ENCODE data around the gene CRIP2. TPM values are rescaled to one million over a fixed set of nuclear protein-coding genes. Genes with fewer than 3 reads are reported as not detected.

CRIP2 gene
- total and polyA plus RNA-seq, 2 of the 4 experiments (the other 2 are of a cell fraction): 18.1 to 123 TPM

DNA sequence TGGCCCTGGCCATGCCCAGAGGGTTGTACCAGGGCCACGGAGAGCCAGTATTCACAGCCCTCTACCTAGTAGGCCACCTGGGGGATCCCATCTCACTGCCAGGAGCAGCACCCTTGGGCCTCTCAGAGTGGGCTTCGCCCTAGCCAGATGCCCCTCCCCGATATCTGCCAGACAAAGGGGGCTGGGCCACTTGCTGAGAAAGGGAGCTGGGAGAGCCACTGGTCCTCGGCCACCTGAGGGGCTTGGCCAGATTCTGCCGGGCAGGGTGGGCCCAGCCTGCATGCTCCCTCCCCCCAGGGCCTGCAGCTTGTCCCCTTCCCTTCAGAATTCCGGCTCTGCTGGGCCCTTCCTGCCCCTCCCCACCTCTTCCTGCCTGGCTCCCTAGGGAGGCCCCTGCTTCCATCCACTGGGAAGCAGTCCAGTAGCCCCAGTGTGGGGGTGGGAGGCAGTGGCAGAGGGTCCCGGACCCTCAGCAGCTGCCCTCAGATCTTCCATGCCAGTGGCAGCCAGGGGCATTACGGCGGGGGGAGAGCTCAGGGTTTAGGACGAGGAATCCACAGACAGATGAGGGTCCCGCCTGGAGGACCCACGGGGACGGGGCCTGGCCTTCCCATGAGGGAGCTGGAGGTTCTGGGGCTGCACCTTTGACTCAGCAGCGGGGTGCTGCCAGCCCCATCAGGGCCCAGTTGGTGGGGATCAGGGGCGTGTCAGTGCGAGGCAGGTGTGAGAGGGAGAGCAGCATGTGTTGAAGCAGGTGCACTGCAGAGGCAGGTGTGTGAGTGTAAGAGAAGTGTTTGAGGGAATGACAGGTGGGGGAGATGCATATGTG lies 2.4 kb downstream of the CRIP2 start:
- no peak overlapping the region for H2BK15ac ChIP-seq (ENCODE audit: low read depth, low read length)
- peak overlapping the region; percentile 96 for H2AFZ ChIP-seq (replicated peaks; ENCODE audit: low read length, poor library complexity)
- peaks cover 6% of the 10 kb centered on the region for H3K9me1 ChIP-seq (ENCODE audit: insufficient read depth, low read length)
- H2AK9ac ChIP-seq (replicated peaks; ENCODE audit: low read depth, low read length, poor library complexity): peak overlapping the region; percentile 96
- peaks cover 7% of the 10 kb centered on the region; the same call in 1 of the 2 replicates for H4K20me1 ChIP-seq (ENCODE audit: insufficient read depth, low read length)
- H3K79me1 ChIP-seq (ENCODE audit: low read depth in 1 of 2, low read length in 2 of 2): peaks cover 0 to 23% of the 10 kb centered on the region in 2 experiments; a peak in 1 of 4 replicates
- no peak overlapping the region for H2BK20ac ChIP-seq (ENCODE audit: low read depth, low read length)
- BruUV-seq (replicated peaks): no TSS peak
- dilution Hi-C loops (cut with HindIII; ENCODE audit: low sequenced_read_pairs, unreplicated experiment): no loop called here
- in situ Hi-C loops (cut with MboI; ENCODE audit: low sequenced_read_pairs): no loop called here
- no peak overlapping the region for H4K5ac ChIP-seq (ENCODE audit: low read depth, low read length)
- no peak for ATAC-seq (ENCODE audit: low read depth)
- no peak overlapping the region for H3K23ac ChIP-seq (ENCODE audit: low read depth, low read length)
- ChIA-PET POLR2A (ENCODE audit: unreplicated experiment) (no interaction called here), CTCF (no interaction called here)
- no peak overlapping the region for H3K27ac ChIP-seq (ENCODE audit: insufficient read depth, low read length)
- TF ChIP-seq MAFK (IDR thresholded peaks at IDR 0.05; ENCODE audit: low read depth, low read length) (no peak), NFE2L2 (IDR thresholded peaks at IDR 0.05; ENCODE audit: low read depth, low read length) (no peak), FOS (IDR thresholded peaks at IDR 0.05; ENCODE audit: low read depth, low read length) (no peak), BHLHE40 (IDR thresholded peaks at IDR 0.05; ENCODE audit: low read depth, low read length) (no peak), SMC3 (IDR thresholded peaks at IDR 0.05; ENCODE audit: low read depth, low read length) (no peak), POLR2A (IDR thresholded peaks at IDR 0.05; ENCODE audit: low read depth, low read length) (no peak; the same call in 1 of the 2 replicates), MAZ (IDR thresholded peaks at IDR 0.05; ENCODE audit: borderline replicate concordance, low read depth, low read length) (no peak), RAD21 (IDR thresholded peaks at IDR 0.05; ENCODE audit: low read length) (no peak), CHD1 (IDR thresholded peaks at IDR 0.05; ENCODE audit: low read depth, low read length) (no peak)
- H3K4me3 ChIP-seq (ENCODE audit: insufficient read depth, low read depth, low read length): no peak overlapping the region
- H4K91ac ChIP-seq (ENCODE audit: insufficient read depth, low read depth, low read length): 0 out of 2 replicates have a peak overlapping the region, but pooled peaks have one; percentile 1
- H3K4ac ChIP-seq (ENCODE audit: low read depth, low read length): peak overlapping the region; percentile 92; the same call in 1 of the 2 replicates
- no peak overlapping the region for H2BK5ac ChIP-seq (ENCODE audit: low read depth, low read length, poor library complexity, severe bottlenecking)
- H3K14ac ChIP-seq (replicated peaks; ENCODE audit: low read depth, low read length): no peak overlapping the region
- no peaks in the 10 kb centered on the region for H3K9me3 ChIP-seq (ENCODE audit: control insufficient read depth, insufficient read depth, low read length)
- H2AK5ac ChIP-seq (ENCODE audit: low read depth, low read length): peak overlapping the region; percentile 81; the same call in 1 of the 2 replicates
- H3K9ac ChIP-seq (ENCODE audit: low read depth, low read length): no peak overlapping the region
- H3K18ac ChIP-seq (ENCODE audit: low read depth, low read length): no peak overlapping the region; the same call in 1 of the 2 replicates
- no peak for DNase-seq
- no peaks in the 10 kb centered on the region for H3K36me3 ChIP-seq (ENCODE audit: control insufficient read depth, insufficient read depth, low read length)
- H2BK120ac ChIP-seq (ENCODE audit: low read depth, low read length): 0 out of 2 replicates have a peak overlapping the region, but pooled peaks have one; percentile 11
- 0 out of 4 replicates have a peak overlapping the region, but pooled peaks of 1 of the 2 experiments have one; percentile 22 for H4K8ac ChIP-seq (ENCODE audit: low read depth in 2 of 2, low read length in 2 of 2)
- H3K4me2 ChIP-seq (ENCODE audit: low read depth, low read length): peak overlapping the region; percentile 89; the same call in 1 of the 2 replicates
- no peaks in the 10 kb centered on the region for H3K27me3 ChIP-seq (ENCODE audit: control insufficient read depth, insufficient read depth, low read length)
- H3K4me1 ChIP-seq (ENCODE audit: control insufficient read depth, insufficient read depth, low read length): peaks cover 26% of the 10 kb centered on the region
- no peak overlapping the region for H3K56ac ChIP-seq (ENCODE audit: extremely low read depth, insufficient read depth, low read length)
- intact Hi-C loops (cut with micrococcal nuclease): no loop called here
- 67% methylated on average over 9 of the region's 16 CpGs; no CpG with 5 or more reads in 1 of the 2 experiments for WGBS, 2 experiments (ENCODE audit: extremely low coverage in 2 of 2, insufficient read length in 1 of 2)
